Kidney capillary endothelial cell (primary cell): ENCODE measurements around the gene CCDC81.
"Not testable (repeated sequence)": the region's sequence is repeated elsewhere in the genome, so short reads cannot be mapped to it uniquely, and the experiment has no call there.

Experiments used
- DNase-seq: peaks from one replicate; pipeline ENCODE4 v3.0.0-alpha.2; 2018; ENCODE audit warnings: low spot score

Gene CCDC81

GRCh38 chr11:86388198-86388597 is 13.5 kb downstream of the CCDC81 start:
- no peak for DNase-seq

- DNase-seq, result peak; percentile 55
These were observed 15.8 kb downstream of the CCDC81 start for GRCh38 chr11:86390487-86390886.

GRCh38 chr11:86395061-86395551 is 20.4 kb downstream of the CCDC81 start:
- DNase-seq, result no peak

GRCh38 chr11:86396396-86396795 is 21.7 kb downstream of the CCDC81 start:
- peak; percentile 77 for DNase-seq

- DNase-seq, result no peak
These were observed 22.7 kb downstream of the CCDC81 start for GRCh38 chr11:86397351-86397750.

GRCh38 chr11:86398106-86398505 is 23.4 kb downstream of the CCDC81 start:
- no peak for DNase-seq

- DNase-seq, result no peak
These were observed 28.8 kb downstream of the CCDC81 start for GRCh38 chr11:86403458-86403857.

GRCh38 chr11:86408845-86409244 is 34.2 kb downstream of the CCDC81 start:
- DNase-seq, result no peak

- no peak for DNase-seq
These were observed 39.3 kb downstream of the CCDC81 start for GRCh38 chr11:86414032-86414431.

- no peak for DNase-seq
These were observed 40.3 kb downstream of the CCDC81 start for GRCh38 chr11:86415026-86415425.

- DNase-seq, result no peak
These were observed 41.8 kb downstream of the CCDC81 start for GRCh38 chr11:86416494-86416893.

- DNase-seq, result not testable (repeated sequence)
These were observed 42.3 kb downstream of the CCDC81 start for GRCh38 chr11:86416951-86417350.

GRCh38 chr11:86418106-86418505 is 43.4 kb downstream of the CCDC81 start:
- no peak for DNase-seq

- no peak for DNase-seq
These were observed 43.8 kb downstream of the CCDC81 start for GRCh38 chr11:86418513-86418912.

GRCh38 chr11:86418917-86419316 is 44.2 kb downstream of the CCDC81 start:
- DNase-seq, result no peak

- DNase-seq, result no peak
These were observed 47.3 kb downstream of the CCDC81 start for GRCh38 chr11:86421946-86422345.

- no peak for DNase-seq
These were observed 47.7 kb downstream of the CCDC81 start for GRCh38 chr11:86422371-86422770.

- DNase-seq, result not testable (repeated sequence)
These were observed 48.8 kb downstream of the CCDC81 start for GRCh38 chr11:86423488-86423887.

GRCh38 chr11:86427441-86427840 is 52.8 kb downstream of the CCDC81 start:
- DNase-seq, result no peak

- no peak for DNase-seq
These were observed 56.6 kb downstream of the CCDC81 start for GRCh38 chr11:86431258-86431657.

- DNase-seq, result not testable (repeated sequence)
These were observed 58.8 kb downstream of the CCDC81 start for GRCh38 chr11:86433361-86434095.

GRCh38 chr11:86435711-86436110 is 61.0 kb downstream of the CCDC81 start:
- no peak for DNase-seq

GRCh38 chr11:86438685-86439084 is 64.0 kb downstream of the CCDC81 start:
- DNase-seq, result peak; percentile 50

- no peak for DNase-seq
These were observed 65.6 kb downstream of the CCDC81 start for GRCh38 chr11:86440305-86440716.
